Thyroid gland (tissue), 4 donors: Measurements from ENCODE around the gene MAGI1. TPM values are rescaled to one million over a fixed set of nuclear protein-coding genes. Genes with fewer than 3 reads are reported as not detected.

Experiments used
- DNase-seq, 2 donors: peaks; one replicate each; pipeline ENCODE4 v3.0.0-alpha.2; 2019
- H3K27ac ChIP-seq, 3 donors: fragments of 200-600 bp; sonication (generic); 1 replicate in 2 of 3; 2 replicates in 1 of 3; pipeline ENCODE4 v1.5.1; 2016 to 2019; ENCODE audit warnings: mild to moderate bottlenecking in 1 of 3, moderate library complexity in 1 of 3
- H3K27me3 ChIP-seq: fragments of 200-600 bp; sonication (generic); one replicate; pipeline ENCODE4 v1.5.1; 2019
- H3K36me3 ChIP-seq, 2 donors: fragments of 200-600 bp; sonication (generic); one replicate each; pipeline ENCODE4 v1.5.1; 2016 to 2019
- H3K4me1 ChIP-seq, 2 donors: fragments of 200-600 bp; sonication (generic); one replicate each; pipeline ENCODE4 v1.5.1; 2017 to 2019
- H3K4me3 ChIP-seq, 3 donors: fragments of 200-600 bp; sonication (generic); replicated peaks in 1 of 3; 1 replicate in 2 of 3; 2 replicates in 1 of 3; pipeline ENCODE4 v1.5.1; 2016; ENCODE audit warnings: mild to moderate bottlenecking in 1 of 3
- H3K9me3 ChIP-seq: fragments of 200-600 bp; sonication (generic); one replicate; pipeline ENCODE4 v1.5.1; 2017
- CTCF ChIP-seq, 6 experiments: fragments of 200-600 bp in 3 of 6; fragments of 450-650 bp in 3 of 6; sonication (generic) in 3 of 6; IDR thresholded peaks; one replicate each; pipeline ENCODE4 v1.5.1; 2016 to 2019; ENCODE audit warnings: antibody characterized with exemption in 6 of 6, mild to moderate bottlenecking in 2 of 6, inconsistent platforms in 1 of 6, moderate library complexity in 1 of 6
- POLR2A ChIP-seq, 2 donors: fragments of 450-650 bp; IDR thresholded peaks; one replicate each; pipeline ENCODE4 v1.6.1; 2017; ENCODE audit warnings: antibody characterized with exemption in 2 of 2, mild to moderate bottlenecking in 2 of 2, moderate library complexity in 1 of 2
- WGBS, 2 donors: methylation state at CpG; one replicate each; pipeline ENCODE4 v1.1.5; 2017; 5-methylcytosine and 5-hydroxymethylcytosine counted together
- intact Hi-C: fragments of 100-400 bp; cut with DNase I; formaldehyde crosslinking; loops from one replicate; pipeline ENCODE4 v1.15.1; 2023
- total RNA-seq, 4 donors: library from RNA; depleted of rRNA; stranded (reverse); fragments of >200 nt; gene quantifications; one replicate each; pipeline ENCODE4 v1.2.3, GENCODE V29; 2016

Gene MAGI1
- total RNA-seq, 4 donors from 2014 or later = 60.5 to 123 (median 87.5) TPM

DNA sequence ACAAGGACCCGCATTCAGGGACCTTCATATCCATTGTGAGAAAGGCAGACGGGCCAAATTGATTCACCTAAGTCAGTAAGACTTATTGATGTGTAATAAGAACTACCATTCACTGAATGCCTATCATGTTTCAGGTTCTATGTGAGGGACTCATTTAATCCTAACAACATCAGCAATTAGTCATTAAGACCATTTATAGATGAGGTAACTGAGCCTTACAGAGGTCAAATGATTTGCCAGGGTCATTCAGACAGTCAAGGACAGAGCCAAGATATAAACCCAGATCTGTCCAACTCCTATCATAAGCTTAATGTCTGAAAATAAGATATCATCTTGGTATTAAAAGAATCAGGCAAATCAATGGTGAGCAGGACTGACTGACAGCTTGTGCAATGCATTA, 453.8 kb downstream of the MAGI1 start:
- TF ChIP-seq POLR2A (IDR thresholded peaks at IDR 0.05) (no peak), CTCF (IDR thresholded peaks at IDR 0.05) (no peak)
- H3K4me1 ChIP-seq = peaks cover 4% of the 10 kb centered on the region in 2 donors
- intact Hi-C loops = no loop called here

GRCh38 chr3:65584002-65584401, 454.7 kb downstream of the MAGI1 start:
- no peak for TF ChIP-seq POLR2A (IDR thresholded peaks at IDR 0.05)
- TF ChIP-seq CTCF (IDR thresholded peaks at IDR 0.05) = no peak
- Histone ChIP-seq H3K36me3 (no peaks in the 10 kb centered on the region), H3K4me1 (peaks cover 0 to 4% of the 10 kb centered on the region in 2 donors), H3K27ac (no peak overlapping the region), H3K9me3 (no peaks in the 10 kb centered on the region), H3K4me3 (no peak overlapping the region), H3K27me3 (no peaks in the 10 kb centered on the region)
- intact Hi-C loops = no loop called here
- no peak for DNase-seq

More for the DNA sequence above, 453.8 kb downstream of the MAGI1 start:
- H3K9me3 ChIP-seq = no peaks in the 10 kb centered on the region
- H3K27ac ChIP-seq = no peak overlapping the region
- no peaks in the 10 kb centered on the region for H3K36me3 ChIP-seq
- WGBS, 2 donors = 94 to 98% methylated on average over 2 of the region's 2 CpGs
- H3K4me3 ChIP-seq = no peak overlapping the region
- H3K27me3 ChIP-seq = no peaks in the 10 kb centered on the region
- no peak for DNase-seq

GRCh38 chr3:65583188-65583587, 455.5 kb downstream of the MAGI1 start:
- Histone ChIP-seq H3K36me3 (no peaks in the 10 kb centered on the region), H3K27ac (no peak overlapping the region), H3K9me3 (no peaks in the 10 kb centered on the region), H3K4me1 (peaks cover 0 to 4% of the 10 kb centered on the region in 2 donors), H3K4me3 (no peak overlapping the region), H3K27me3 (no peaks in the 10 kb centered on the region)
- DNase-seq = no peak
- 96 to 100% methylated on average over 1 of the region's 1 CpG for WGBS, 2 donors
- TF ChIP-seq CTCF (IDR thresholded peaks at IDR 0.05) = no peak
- intact Hi-C loops = no loop called here

DNA sequence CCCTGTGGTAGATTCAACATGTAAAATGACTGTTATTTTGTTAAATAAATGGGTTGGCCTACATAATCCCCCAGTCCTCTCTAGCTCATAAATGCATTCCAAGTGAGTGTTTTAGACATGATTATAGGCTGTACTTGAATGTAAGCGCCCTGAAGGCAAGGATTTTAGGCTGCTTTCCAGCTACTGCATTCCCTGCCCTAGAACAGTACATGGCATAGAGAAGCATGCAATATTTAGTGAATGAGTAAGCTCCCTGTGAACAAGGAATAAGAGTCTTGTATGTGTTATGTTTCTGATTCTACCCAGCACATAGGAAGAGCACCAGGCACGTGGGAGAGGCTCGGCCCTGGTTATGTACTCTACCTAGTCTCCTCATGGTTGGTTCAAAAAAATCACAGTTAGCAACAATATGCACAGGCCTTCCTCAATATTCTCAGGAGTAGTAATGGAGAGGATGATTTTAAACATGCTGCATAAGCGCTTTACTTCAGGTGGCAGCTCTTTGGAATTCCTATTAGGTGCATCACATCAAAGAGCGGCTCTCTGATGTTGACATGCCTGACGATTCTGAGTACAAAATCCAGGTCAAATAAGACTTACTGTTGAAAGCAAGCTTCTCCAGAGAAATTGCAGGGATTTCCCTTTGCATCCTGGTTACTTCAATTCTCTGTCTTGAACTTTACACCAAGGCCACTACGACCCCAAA, 456.6 kb downstream of the MAGI1 start:
- Histone ChIP-seq H3K27ac (no peak overlapping the region), H3K36me3 (no peaks in the 10 kb centered on the region), H3K9me3 (no peaks in the 10 kb centered on the region), H3K27me3 (no peaks in the 10 kb centered on the region), H3K4me3 (no peak overlapping the region), H3K4me1 (peaks cover 0 to 4% of the 10 kb centered on the region in 2 donors)
- TF ChIP-seq POLR2A (IDR thresholded peaks at IDR 0.05) (no peak), CTCF (IDR thresholded peaks at IDR 0.05) (no peak)
- intact Hi-C loops = no loop called here
- DNase-seq = no peak
- 93 to 94% methylated on average over 7 of the region's 7 CpGs for WGBS, 2 donors

GRCh38 chr3:65581313-65581712, 457.4 kb downstream of the MAGI1 start:
- no peak for TF ChIP-seq POLR2A (IDR thresholded peaks at IDR 0.05)
- TF ChIP-seq CTCF (IDR thresholded peaks at IDR 0.05) = no peak
- Histone ChIP-seq H3K27ac (no peak overlapping the region), H3K27me3 (no peaks in the 10 kb centered on the region), H3K4me1 (peaks cover 0 to 4% of the 10 kb centered on the region in 2 donors), H3K36me3 (no peaks in the 10 kb centered on the region), H3K4me3 (no peak overlapping the region), H3K9me3 (no peaks in the 10 kb centered on the region)
- intact Hi-C loops = no loop called here
- 91 to 98% methylated on average over 2 of the region's 2 CpGs for WGBS, 2 donors
- no peak for DNase-seq
